H1 (cell line): ENCODE data around the gene CMPK2. TPM values are rescaled to one million over a fixed set of nuclear protein-coding genes. Genes with fewer than 3 reads are reported as not detected.

Experiments
- CTCF ChIA-PET: fragments of 300-600 bp; sonication (Branson Sonifier 250); formaldehyde crosslinking; loops from one replicate; lab custom pipeline; 2021; ENCODE audit not compliant: partially characterized antibody; lab: Charles Lee
- POLR2A ChIA-PET: fragments of 300-600 bp; sonication (Branson Sonifier 250); formaldehyde crosslinking; loops from one replicate; lab custom pipeline; 2021; ENCODE audit warnings: inconsistent platforms; ENCODE audit not compliant: partially characterized antibody; lab: Charles Lee
- DNase-seq, 2 experiments: peaks; one replicate each; pipeline versions ENCODE4 v3.0.0 to v3.0.0-alpha.2; 2010 to 2022; ENCODE audit warnings: low spot score in 2 of 2, low read depth in 1 of 2, mixed read lengths in 1 of 2
- FAIRE-seq: peaks from 2 replicates; lab custom pipeline; 2011; peaks lifted over from hg19 to GRCh38; lab: Jason Lieb, UNC
- H2AFZ ChIP-seq: 2 replicates; pipeline ENCODE4 v1.8.1; 2012; ENCODE audit warnings: low read length, inconsistent platforms
- H2AK5ac ChIP-seq: 2 replicates; pipeline ENCODE4 v1.6.1; 2013; ENCODE audit warnings: low read depth, low read length
- H2BK120ac ChIP-seq: replicated peaks from 2 replicates; pipeline ENCODE3; 2013; ENCODE audit warnings: low read depth, low read length, inconsistent platforms
- H2BK12ac ChIP-seq: 2 replicates; pipeline ENCODE4 v1.6.1; 2013; ENCODE audit warnings: low read depth, low read length
- H2BK15ac ChIP-seq: 2 replicates; pipeline ENCODE4 v1.6.1; 2013; ENCODE audit warnings: low read length
- H2BK20ac ChIP-seq: 2 replicates; pipeline ENCODE4 v1.6.1; 2013; ENCODE audit warnings: low read length
- H2BK5ac ChIP-seq: 2 replicates; pipeline ENCODE4 v1.6.1; 2013; ENCODE audit warnings: low read depth, low read length
- H3K14ac ChIP-seq: 2 replicates; pipeline ENCODE4 v1.6.1; 2013; ENCODE audit warnings: inconsistent platforms; ENCODE audit not compliant: insufficient read length
- H3K18ac ChIP-seq: 2 replicates; pipeline ENCODE4 v1.6.1; 2013; ENCODE audit warnings: low read length; ENCODE audit errors: extremely low read depth
- H3K23ac ChIP-seq: 2 replicates; pipeline ENCODE4 v1.6.1; 2013; ENCODE audit warnings: inconsistent platforms; ENCODE audit not compliant: insufficient read length
- H3K23me2 ChIP-seq: 2 replicates; pipeline ENCODE4 v1.6.1; 2013; ENCODE audit warnings: low read depth, low read length
- H3K27ac ChIP-seq: 2 replicates; pipeline ENCODE4 v1.6.1; 2011; ENCODE audit warnings: low read depth, low read length, inconsistent platforms
- H3K27me3 ChIP-seq, 4 experiments: replicated peaks in 1 of 4; 1 replicate in 1 of 4; 2 replicates in 3 of 4; pipeline versions ENCODE4 v1.6.1 to v1.8.1; 2011 to 2013; ENCODE audit warnings: low read length in 3 of 4, mild to moderate bottlenecking in 3 of 4, inconsistent platforms in 2 of 4, mixed read lengths in 2 of 4, moderate library complexity in 1 of 4; ENCODE audit not compliant: control insufficient read depth in 3 of 4, insufficient read depth in 3 of 4; ENCODE audit errors: extremely low read depth in 1 of 4
- H3K36me3 ChIP-seq, 4 experiments: 2 replicates each; pipeline versions ENCODE4 v1.6.1 to v1.8.1; 2011 to 2013; ENCODE audit warnings: mild to moderate bottlenecking in 4 of 4, low read length in 3 of 4, moderate library complexity in 2 of 4, control low read depth in 1 of 4, inconsistent platforms in 1 of 4; ENCODE audit not compliant: insufficient read depth in 4 of 4, control insufficient read depth in 2 of 4
- H3K4ac ChIP-seq: replicated peaks from 2 replicates; pipeline ENCODE3; 2013; ENCODE audit warnings: low read length, low read depth, mixed read lengths, inconsistent platforms; ENCODE audit not compliant: insufficient read length
- H3K4me1 ChIP-seq, 4 experiments: replicated peaks in 1 of 4; 1 replicate in 1 of 4; 2 replicates in 3 of 4; pipeline versions ENCODE4 v1.6.1 to v1.8.1; 2011 to 2013; ENCODE audit warnings: low read length in 3 of 4, inconsistent platforms in 2 of 4, mixed read lengths in 1 of 4; ENCODE audit not compliant: insufficient read depth in 4 of 4, control insufficient read depth in 3 of 4
- H3K4me2 ChIP-seq, 2 experiments: 2 replicates each; pipeline versions ENCODE4 v1.6.1 to v1.8.1; 2011 to 2013; ENCODE audit warnings: low read depth in 2 of 2, low read length in 2 of 2, control low read depth in 1 of 2, inconsistent platforms in 1 of 2, mild to moderate bottlenecking in 1 of 2; ENCODE audit not compliant: insufficient read depth in 1 of 2
- H3K4me3 ChIP-seq, 4 experiments: fragments of 200-600, 300-600 bp in 1 of 4; sonication (generic), shearing (Covaris generic), sonication (Bioruptor Twin) in 1 of 4; 2 replicates each; pipeline versions ENCODE4 v1.5.1 to v1.8.1; 2011 to 2016; ENCODE audit warnings: low read length in 4 of 4, low read depth in 3 of 4, control low read depth in 2 of 4, inconsistent platforms in 2 of 4, mild to moderate bottlenecking in 2 of 4, mixed read lengths in 1 of 4, moderate library complexity in 1 of 4; ENCODE audit not compliant: insufficient read depth in 2 of 4; ENCODE audit errors: extremely low read depth in 1 of 4
- H3K56ac ChIP-seq: replicated peaks from 2 replicates; pipeline ENCODE3; 2013; ENCODE audit warnings: low read depth, mild to moderate bottlenecking, mixed read lengths, low read length, inconsistent platforms; ENCODE audit not compliant: insufficient read length
- H3K79me1 ChIP-seq: 2 replicates; pipeline ENCODE4 v1.6.1; 2013; ENCODE audit warnings: low read depth, low read length, control low read depth
- H3K79me2 ChIP-seq, 2 experiments: 2 replicates each; pipeline versions ENCODE4 v1.6.1 to v1.8.1; 2012 to 2013; ENCODE audit warnings: low read length in 2 of 2, mild to moderate bottlenecking in 2 of 2, inconsistent platforms in 1 of 2; ENCODE audit not compliant: insufficient read depth in 2 of 2, control insufficient read depth in 1 of 2
- H3K9ac ChIP-seq, 4 experiments: replicated peaks in 1 of 4; 1 replicate in 1 of 4; 2 replicates in 3 of 4; pipeline versions ENCODE4 v1.6.1 to v1.8.1; 2011 to 2013; ENCODE audit warnings: low read depth in 3 of 4, low read length in 3 of 4, control low read depth in 2 of 4, mild to moderate bottlenecking in 2 of 4, moderate library complexity in 2 of 4, inconsistent platforms in 1 of 4; ENCODE audit errors: extremely low read depth in 1 of 4
- H3K9me3 ChIP-seq, 2 experiments: 2 replicates each; pipeline versions ENCODE4 v1.6.1 to v1.8.1; 2012 to 2013; ENCODE audit warnings: mild to moderate bottlenecking in 2 of 2, moderate library complexity in 2 of 2, control low read depth in 1 of 2, inconsistent platforms in 1 of 2, low read depth in 1 of 2, low read length in 1 of 2, mixed read lengths in 1 of 2; ENCODE audit not compliant: insufficient read depth in 2 of 2
- H4K20me1 ChIP-seq, 2 experiments: replicated peaks in 1 of 2; 2 replicates each; pipeline versions ENCODE3 to v1.8.1; 2011 to 2013; ENCODE audit warnings: inconsistent platforms in 2 of 2, low read length in 2 of 2, mild to moderate bottlenecking in 1 of 2; ENCODE audit not compliant: insufficient read depth in 2 of 2, control insufficient read depth in 1 of 2
- H4K5ac ChIP-seq: 2 replicates; pipeline ENCODE4 v1.6.1; 2013; ENCODE audit warnings: low read length, low read depth, mixed read lengths, inconsistent platforms; ENCODE audit not compliant: insufficient read length
- H4K8ac ChIP-seq: 2 replicates; pipeline ENCODE4 v1.8.0; 2013; ENCODE audit warnings: mild to moderate bottlenecking, moderate library complexity, low read length, inconsistent platforms; ENCODE audit not compliant: insufficient read depth; ENCODE audit errors: extremely low read depth
- H4K91ac ChIP-seq: replicated peaks from 2 replicates; pipeline ENCODE3; 2013; ENCODE audit warnings: low read length, mixed read lengths, inconsistent platforms; ENCODE audit not compliant: insufficient read length
- BCL11A ChIP-seq, 2 experiments: IDR thresholded peaks; one replicate each; pipeline ENCODE4 v1.6.1; 2011; ENCODE audit warnings: low read depth in 2 of 2, low read length in 2 of 2, mild to moderate bottlenecking in 2 of 2
- RBBP5 ChIP-seq: IDR thresholded peaks from 2 replicates; pipeline ENCODE4 v1.7.1; 2012; ENCODE audit warnings: low read depth, mild to moderate bottlenecking, inconsistent platforms, low read length, moderate library complexity, borderline replicate concordance
- SIRT6 ChIP-seq: IDR thresholded peaks from one replicate; pipeline ENCODE4 v1.7.1; 2012; ENCODE audit warnings: low read length, inconsistent platforms
- SUZ12 ChIP-seq: fragments of 200-600 bp; sonication (generic); IDR thresholded peaks from 2 replicates; pipeline ENCODE4 v1.6.1; 2012; ENCODE audit warnings: mild to moderate bottlenecking, inconsistent platforms, low read length, moderate library complexity, mixed read lengths
- TBP ChIP-seq: IDR thresholded peaks from 2 replicates; pipeline ENCODE4 v1.6.1; 2011; ENCODE audit warnings: low read depth, low read length, improper control_type of control experiment
- WGBS, 2 experiments: shearing (Covaris generic) in 1 of 2; methylation state at CpG; one replicate each; pipeline versions ENCODE4 v1.1.6 to v1.1.7; 2013 to 2015; ENCODE audit warnings: low lambda C conversion rate in 2 of 2, mixed read lengths in 2 of 2, inconsistent platforms in 1 of 2, low coverage in 1 of 2, missing lambda C conversion rate in 1 of 2; ENCODE audit not compliant: insufficient replicate concordance in 2 of 2, insufficient coverage in 1 of 2, insufficient read length in 1 of 2; ENCODE audit errors: extremely low coverage in 1 of 2, missing lambda C conversion rate in 1 of 2; 5-methylcytosine and 5-hydroxymethylcytosine counted together
- polyA plus RNA-seq, 7 experiments: library from polyadenylated mRNA; depleted of rRNA in 3 of 7; stranded (reverse) in 5 of 7; unstranded in 2 of 7; fragments of >200 nt in 5 of 7; fragments of 200-250 nt in 2 of 7; gene quantifications; 1 replicate in 5 of 7; 2 replicates in 1 of 7; 4 replicates in 1 of 7; pipeline versions ENCODE4 v1.2.1 to v1.2.3, GENCODE V29; 2011 to 2013; ENCODE audit warnings: missing spikeins in 2 of 7, mixed read lengths in 2 of 7
- total RNA-seq: library from RNA; stranded (reverse); fragmentation: NEBNext Ultra II Directional; extraction: Animal tissue kit (Norgen Biotek cat#: 25700); gene quantifications from 2 replicates; pipeline ENCODE4 v1.2.1, GENCODE V29; 2021

Gene CMPK2
- total and polyA plus RNA-seq, 2 of the 8 experiments (the other 6 are each of a cell fraction or from before 2014, with no cell fraction given): 0.28 to 0.53 TPM

DNA sequence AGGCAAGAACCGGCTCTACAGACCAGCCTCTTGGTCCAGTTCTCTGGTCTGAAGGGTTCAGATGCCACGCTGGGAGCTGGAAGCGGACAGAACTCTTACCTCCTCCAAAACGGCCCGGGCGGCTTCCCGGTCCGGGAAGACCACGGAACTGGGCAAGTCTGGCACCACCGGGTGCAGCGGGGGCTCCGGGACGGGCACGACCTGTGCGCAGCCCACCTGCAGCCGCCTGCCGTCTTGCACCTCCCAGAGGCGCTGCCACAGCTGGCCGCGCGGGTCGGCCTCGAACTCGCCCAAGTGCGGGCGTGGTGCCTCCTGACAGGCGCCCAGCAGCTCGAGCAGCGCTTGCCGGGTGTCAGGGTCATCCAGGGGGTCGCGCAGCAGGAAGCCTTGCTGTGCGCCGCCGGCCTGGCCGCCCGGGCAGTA is 773 bp downstream of the CMPK2 start:
- DNase-seq (peak in 1 of 2 experiments; percentile 69), FAIRE-seq (no peak)
- 16% methylated on average over 34 of the region's 37 CpGs; no CpG with 5 or more reads in 1 of the 2 experiments for WGBS, 2 experiments
- ChIA-PET POLR2A (no interaction called here), CTCF (interaction anchor here (1.0 to 2.3 kb wide), 5 partner anchors 18 to 180 kb away, joined by 3 to 9 read pairs (median 4); no protein-coding TSS in a partner anchor)
- H3K56ac ChIP-seq: no peak overlapping the region
- H3K23me2 ChIP-seq: peaks cover 9% of the 10 kb centered on the region
- no peak overlapping the region for H3K18ac ChIP-seq
- H2BK15ac ChIP-seq: no peak overlapping the region
- no peak overlapping the region for H4K8ac ChIP-seq
- no peak overlapping the region for H3K14ac ChIP-seq
- H3K4me2 ChIP-seq: peak overlapping the region; percentile 76 to 94
- H3K79me2 ChIP-seq: no peaks in the 10 kb centered on the region
- H3K23ac ChIP-seq: no peak overlapping the region
- peaks cover 0 to 6% of the 10 kb centered on the region in 2 experiments; a peak in 1 of 4 replicates for H3K9me3 ChIP-seq
- H4K5ac ChIP-seq: no peak overlapping the region
- peaks cover 0 to 5% (median 2%) of the 10 kb centered on the region in 4 experiments; a peak in 5 of 7 replicates for H3K4me1 ChIP-seq
- no peak overlapping the region for H3K4ac ChIP-seq
- no peak overlapping the region for H3K27ac ChIP-seq
- peaks cover 0 to 5% (median 0%) of the 10 kb centered on the region in 4 experiments; a peak in 1 of 8 replicates for H3K36me3 ChIP-seq
- no peak overlapping the region for H4K91ac ChIP-seq
- H2AFZ ChIP-seq: no peak overlapping the region
- H3K27me3 ChIP-seq: peaks cover 9 to 37% (median 23%) of the 10 kb centered on the region in 4 experiments
- no peak overlapping the region for H2BK20ac ChIP-seq
- TF ChIP-seq TBP (no peak), RBBP5 (no peak), BCL11A (IDR thresholded peaks at IDR 0.05; ENCODE audit: low read depth in 2 of 2, low read length in 2 of 2) (no peak), SIRT6 (no peak), SUZ12 (peak; percentile 60; the same call in 1 of the 2 replicates)
- no peak overlapping the region for H2BK120ac ChIP-seq
- H2BK12ac ChIP-seq: no peak overlapping the region
- H2BK5ac ChIP-seq: no peak overlapping the region
- no peak overlapping the region for H2AK5ac ChIP-seq
- H3K79me1 ChIP-seq: no peaks in the 10 kb centered on the region
- no peak overlapping the region for H3K9ac ChIP-seq
- peaks cover 0 to 2% of the 10 kb centered on the region in 2 experiments for H4K20me1 ChIP-seq
- peak overlapping the region; percentile 54 to 61 (median 57) for H3K4me3 ChIP-seq
